ENCODE measurements around the gene C1orf159.

The C1orf159 gene

DNA sequence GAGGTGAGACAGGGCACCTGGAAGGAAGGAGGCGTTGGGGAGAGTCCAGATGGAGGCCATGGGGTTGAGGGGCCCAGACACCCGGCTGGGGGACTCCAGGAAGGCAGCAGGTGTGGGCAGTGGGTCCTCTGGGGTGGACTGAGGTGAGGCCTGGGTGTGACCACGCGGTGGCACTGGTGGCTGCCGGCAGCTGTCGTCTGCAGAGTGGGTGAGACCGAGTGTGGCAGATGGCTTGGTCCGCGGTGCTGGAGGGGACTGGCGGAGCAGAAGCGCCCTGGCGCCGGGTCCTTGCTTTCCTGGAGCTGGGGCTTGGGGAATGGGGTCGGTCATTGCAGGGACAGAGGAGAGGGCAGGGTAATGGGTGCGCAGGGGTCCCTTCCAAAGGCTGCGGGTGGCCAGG lies 83.5 kb downstream of the C1orf159 start:
- Mint-ChIP-seq H3K27me3 (ENCODE audit: low read depth, poor library complexity) (peaks cover 38% of the 10 kb centered on the region), H3K9me3 (no peaks in the 10 kb centered on the region), H3K36me3 (ENCODE audit: low read depth) (no peaks in the 10 kb centered on the region), H3K27ac (peak overlapping the region; percentile 54), H3K4me1 (peaks cover 11% of the 10 kb centered on the region), H3K4me3 (peak overlapping the region; percentile 60)
- no peak for DNase-seq
- TF ChIP-seq, protein P1, sequence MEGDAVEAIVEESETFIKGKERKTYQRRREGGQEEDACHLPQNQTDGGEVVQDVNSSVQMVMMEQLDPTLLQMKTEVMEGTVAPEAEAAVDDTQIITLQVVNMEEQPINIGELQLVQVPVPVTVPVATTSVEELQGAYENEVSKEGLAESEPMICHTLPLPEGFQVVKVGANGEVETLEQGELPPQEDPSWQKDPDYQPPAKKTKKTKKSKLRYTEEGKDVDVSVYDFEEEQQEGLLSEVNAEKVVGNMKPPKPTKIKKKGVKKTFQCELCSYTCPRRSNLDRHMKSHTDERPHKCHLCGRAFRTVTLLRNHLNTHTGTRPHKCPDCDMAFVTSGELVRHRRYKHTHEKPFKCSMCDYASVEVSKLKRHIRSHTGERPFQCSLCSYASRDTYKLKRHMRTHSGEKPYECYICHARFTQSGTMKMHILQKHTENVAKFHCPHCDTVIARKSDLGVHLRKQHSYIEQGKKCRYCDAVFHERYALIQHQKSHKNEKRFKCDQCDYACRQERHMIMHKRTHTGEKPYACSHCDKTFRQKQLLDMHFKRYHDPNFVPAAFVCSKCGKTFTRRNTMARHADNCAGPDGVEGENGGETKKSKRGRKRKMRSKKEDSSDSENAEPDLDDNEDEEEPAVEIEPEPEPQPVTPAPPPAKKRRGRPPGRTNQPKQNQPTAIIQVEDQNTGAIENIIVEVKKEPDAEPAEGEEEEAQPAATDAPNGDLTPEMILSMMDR (IDR thresholded peaks at IDR 0.05) = no peak

Measured in nephron progenitor cell (in vitro differentiated cells).